GM19467 (cell line): ENCODE data around the gene SSTR5.

ENCODE experiments used
- ATAC-seq: cut with Tn5 transposase; IDR thresholded peaks from one replicate; pipeline ENCODE4 v1.9.1; 2021; ENCODE audit warnings: mild to moderate bottlenecking, moderate library complexity; ENCODE audit not compliant: unreplicated experiment

SSTR5 gene

GRCh38 chr16:1039762-1040161 is 32.8 kb upstream of the SSTR5 start:
- no peak for ATAC-seq

GRCh38 chr16:1040346-1040745 is 32.2 kb upstream of the SSTR5 start:
- no peak for ATAC-seq

- no peak for ATAC-seq
Observed at GRCh38 chr16:1042049-1042744, 30.4 kb upstream of the SSTR5 start.

- ATAC-seq = no peak
Observed at GRCh38 chr16:1042866-1043265, 29.7 kb upstream of the SSTR5 start.

- no peak for ATAC-seq
Observed at GRCh38 chr16:1043881-1044451, 28.6 kb upstream of the SSTR5 start.

GRCh38 chr16:1044460-1045309 is 27.9 kb upstream of the SSTR5 start:
- ATAC-seq = no peak

- no peak for ATAC-seq
Observed at GRCh38 chr16:1045310-1045992, 27.1 kb upstream of the SSTR5 start.

GRCh38 chr16:1045993-1046911 is 26.3 kb upstream of the SSTR5 start:
- ATAC-seq = no peak

- ATAC-seq = no peak
Observed at GRCh38 chr16:1047123-1047522, 25.4 kb upstream of the SSTR5 start.

- no peak for ATAC-seq
Observed at GRCh38 chr16:1047801-1048200, 24.7 kb upstream of the SSTR5 start.

GRCh38 chr16:1048442-1049112 is 24.0 kb upstream of the SSTR5 start:
- ATAC-seq = no peak

- no peak for ATAC-seq
Observed at GRCh38 chr16:1049113-1049975, 23.2 kb upstream of the SSTR5 start.

- ATAC-seq = no peak
Observed at GRCh38 chr16:1049976-1050247, 22.6 kb upstream of the SSTR5 start.

- ATAC-seq = no peak
Observed at GRCh38 chr16:1050516-1050915, 22.0 kb upstream of the SSTR5 start.

- ATAC-seq = no peak
Observed at GRCh38 chr16:1050921-1051320, 21.6 kb upstream of the SSTR5 start.

GRCh38 chr16:1051446-1051845 is 21.1 kb upstream of the SSTR5 start:
- no peak for ATAC-seq

- ATAC-seq = no peak
Observed at GRCh38 chr16:1052721-1053120, 19.8 kb upstream of the SSTR5 start.

- no peak for ATAC-seq
Observed at GRCh38 chr16:1053121-1053521, 19.4 kb upstream of the SSTR5 start.

- no peak for ATAC-seq
Observed at GRCh38 chr16:1053700-1054368, 18.7 kb upstream of the SSTR5 start.
